Measurements from ENCODE around the gene SYTL3.

Gene SYTL3

GRCh38 chr6:158768436-158768835 is 118.6 kb downstream of the SYTL3 start:
- Histone ChIP-seq H3K4me1 (no peaks in the 10 kb centered on the region), H3K4me3 (no peak overlapping the region), H3K36me3 (replicated peaks) (peaks cover 86% of the 10 kb centered on the region), H3K27me3 (ENCODE audit: low read depth) (no peaks in the 10 kb centered on the region), H3K9me3 (no peaks in the 10 kb centered on the region)
- no peak for DNase-seq (ENCODE audit: low spot score in 2 of 2)
- in situ Hi-C loops (cut with MboI; ENCODE audit: low sequenced_read_pairs): no loop called here

GRCh38 chr6:158769234-158769770 is 119.4 kb downstream of the SYTL3 start:
- H3K9me3 ChIP-seq: no peaks in the 10 kb centered on the region
- H3K4me3 ChIP-seq: no peak overlapping the region
- DNase-seq (ENCODE audit: low spot score in 2 of 2): no peak
- peaks cover 94% of the 10 kb centered on the region for H3K36me3 ChIP-seq (replicated peaks)
- H3K4me1 ChIP-seq: no peaks in the 10 kb centered on the region
- no peaks in the 10 kb centered on the region for H3K27me3 ChIP-seq (ENCODE audit: low read depth)
- in situ Hi-C loops (cut with MboI; ENCODE audit: low sequenced_read_pairs): no loop called here

GRCh38 chr6:158769771-158770432 is 120.0 kb downstream of the SYTL3 start:
- Histone ChIP-seq H3K9me3 (no peaks in the 10 kb centered on the region), H3K36me3 (replicated peaks) (peaks cover 96% of the 10 kb centered on the region), H3K27me3 (ENCODE audit: low read depth) (no peaks in the 10 kb centered on the region), H3K4me3 (no peak overlapping the region), H3K4me1 (no peaks in the 10 kb centered on the region)
- in situ Hi-C loops (cut with MboI; ENCODE audit: low sequenced_read_pairs): no loop called here
- DNase-seq (ENCODE audit: low spot score in 2 of 2): no peak

GRCh38 chr6:158770533-158771330 is 120.9 kb downstream of the SYTL3 start:
- Histone ChIP-seq H3K4me1 (no peaks in the 10 kb centered on the region), H3K36me3 (replicated peaks) (peaks cover 95% of the 10 kb centered on the region), H3K27me3 (ENCODE audit: low read depth) (no peaks in the 10 kb centered on the region), H3K4me3 (no peak overlapping the region), H3K9me3 (no peaks in the 10 kb centered on the region)
- in situ Hi-C loops (cut with MboI; ENCODE audit: low sequenced_read_pairs): no loop called here
- DNase-seq (ENCODE audit: low spot score in 2 of 2): no peak

GRCh38 chr6:158771399-158772152 is 121.7 kb downstream of the SYTL3 start:
- no peaks in the 10 kb centered on the region for H3K4me1 ChIP-seq
- no peaks in the 10 kb centered on the region for H3K9me3 ChIP-seq
- H3K4me3 ChIP-seq: no peak overlapping the region
- H3K36me3 ChIP-seq (replicated peaks): peaks cover 97% of the 10 kb centered on the region
- in situ Hi-C loops (cut with MboI; ENCODE audit: low sequenced_read_pairs): no loop called here
- no peaks in the 10 kb centered on the region for H3K27me3 ChIP-seq (ENCODE audit: low read depth)
- DNase-seq (ENCODE audit: low spot score in 2 of 2): no peak

- H3K27me3 ChIP-seq (ENCODE audit: low read depth): no peaks in the 10 kb centered on the region
- H3K4me1 ChIP-seq: no peaks in the 10 kb centered on the region
- H3K9me3 ChIP-seq: no peaks in the 10 kb centered on the region
- in situ Hi-C loops (cut with MboI; ENCODE audit: low sequenced_read_pairs): no loop called here
- H3K4me3 ChIP-seq: no peak overlapping the region
- H3K36me3 ChIP-seq (replicated peaks): peaks cover 97% of the 10 kb centered on the region
- DNase-seq (ENCODE audit: low spot score in 2 of 2): no peak
Measured at GRCh38 chr6:158772172-158772571, 122.3 kb downstream of the SYTL3 start.

GRCh38 chr6:158772851-158773371 is 123.1 kb downstream of the SYTL3 start:
- no peaks in the 10 kb centered on the region for H3K9me3 ChIP-seq
- H3K36me3 ChIP-seq (replicated peaks): peaks cover 97% of the 10 kb centered on the region
- no peak for DNase-seq (ENCODE audit: low spot score in 2 of 2)
- in situ Hi-C loops (cut with MboI; ENCODE audit: low sequenced_read_pairs): no loop called here
- no peaks in the 10 kb centered on the region for H3K27me3 ChIP-seq (ENCODE audit: low read depth)
- H3K4me3 ChIP-seq: no peak overlapping the region
- no peaks in the 10 kb centered on the region for H3K4me1 ChIP-seq

GRCh38 chr6:158773581-158774449 is 124.0 kb downstream of the SYTL3 start:
- Histone ChIP-seq H3K27me3 (ENCODE audit: low read depth) (no peaks in the 10 kb centered on the region), H3K36me3 (replicated peaks) (peaks cover 97% of the 10 kb centered on the region), H3K9me3 (no peaks in the 10 kb centered on the region), H3K4me3 (no peak overlapping the region), H3K4me1 (no peaks in the 10 kb centered on the region)
- in situ Hi-C loops (cut with MboI; ENCODE audit: low sequenced_read_pairs): no loop called here
- no peak for DNase-seq (ENCODE audit: low spot score in 2 of 2)

- Histone ChIP-seq H3K4me3 (no peak overlapping the region), H3K36me3 (replicated peaks) (peaks cover 97% of the 10 kb centered on the region), H3K27me3 (ENCODE audit: low read depth) (no peaks in the 10 kb centered on the region), H3K9me3 (no peaks in the 10 kb centered on the region), H3K4me1 (no peaks in the 10 kb centered on the region)
- no peak for DNase-seq (ENCODE audit: low spot score in 2 of 2)
- in situ Hi-C loops (cut with MboI; ENCODE audit: low sequenced_read_pairs): loop anchor here (25.0 kb wide), 1 partner anchor 187 kb away; no protein-coding TSS in a partner anchor
Measured at GRCh38 chr6:158774717-158775449, 125.0 kb downstream of the SYTL3 start.

GRCh38 chr6:158775832-158776231 is 126.0 kb downstream of the SYTL3 start:
- in situ Hi-C loops (cut with MboI; ENCODE audit: low sequenced_read_pairs): loop anchor here (25.0 kb wide), 1 partner anchor 186 kb away; no protein-coding TSS in a partner anchor
- DNase-seq (ENCODE audit: low spot score in 2 of 2): no peak
- Histone ChIP-seq H3K9me3 (no peaks in the 10 kb centered on the region), H3K4me3 (no peak overlapping the region), H3K36me3 (replicated peaks) (peaks cover 94% of the 10 kb centered on the region), H3K27me3 (ENCODE audit: low read depth) (no peaks in the 10 kb centered on the region), H3K4me1 (no peaks in the 10 kb centered on the region)

GRCh38 chr6:158776737-158777136 is 126.9 kb downstream of the SYTL3 start:
- H3K27me3 ChIP-seq (ENCODE audit: low read depth): no peaks in the 10 kb centered on the region
- no peak overlapping the region for H3K4me3 ChIP-seq
- H3K4me1 ChIP-seq: no peaks in the 10 kb centered on the region
- in situ Hi-C loops (cut with MboI; ENCODE audit: low sequenced_read_pairs): loop anchor here (25.0 kb wide), 1 partner anchor 186 kb away; no protein-coding TSS in a partner anchor
- peaks cover 94% of the 10 kb centered on the region for H3K36me3 ChIP-seq (replicated peaks)
- DNase-seq (ENCODE audit: low spot score in 2 of 2): no peak
- H3K9me3 ChIP-seq: no peaks in the 10 kb centered on the region

- H3K9me3 ChIP-seq: no peaks in the 10 kb centered on the region
- H3K4me3 ChIP-seq: no peak overlapping the region
- peaks cover 94% of the 10 kb centered on the region for H3K36me3 ChIP-seq (replicated peaks)
- in situ Hi-C loops (cut with MboI; ENCODE audit: low sequenced_read_pairs): loop anchor here (25.0 kb wide), 1 partner anchor 185 kb away; no protein-coding TSS in a partner anchor
- H3K4me1 ChIP-seq: no peaks in the 10 kb centered on the region
- no peaks in the 10 kb centered on the region for H3K27me3 ChIP-seq (ENCODE audit: low read depth)
- no peak for DNase-seq (ENCODE audit: low spot score in 2 of 2)
Measured at GRCh38 chr6:158777510-158777909, 127.7 kb downstream of the SYTL3 start.
